NT2/D1 (cell line): ENCODE measurements around the gene AKNA.
A peak's percentile ranks its signal among the peaks of the same experiment; 100 is the strongest.

ENCODE experiments used
- DNase-seq: peaks from one replicate; pipeline ENCODE4 v3.0.0-alpha.2; 2011; ENCODE audit warnings: low read depth, low spot score
- H3K27me3 ChIP-seq: 2 replicates; pipeline ENCODE4 v1.6.0; 2011; ENCODE audit warnings: mild to moderate bottlenecking; ENCODE audit not compliant: insufficient read length, insufficient read depth
- H3K36me3 ChIP-seq: 2 replicates; pipeline ENCODE4 v1.6.1; 2011; ENCODE audit warnings: mild to moderate bottlenecking, low read length, mixed read lengths; ENCODE audit not compliant: insufficient read depth, insufficient read length
- H3K4me1 ChIP-seq: 2 replicates; pipeline ENCODE4 v1.5.1; 2011; ENCODE audit not compliant: insufficient read depth, insufficient read length
- H3K4me3 ChIP-seq: 2 replicates; pipeline ENCODE4 v1.5.1; 2011; ENCODE audit warnings: low read depth; ENCODE audit not compliant: insufficient read length
- H3K9ac ChIP-seq: 2 replicates; pipeline ENCODE4 v1.6.0; 2011; ENCODE audit warnings: low read depth; ENCODE audit not compliant: insufficient read length
- H3K9me3 ChIP-seq: 2 replicates; pipeline ENCODE4 v1.5.1; 2011; ENCODE audit warnings: mild to moderate bottlenecking, low read length; ENCODE audit not compliant: insufficient read depth
- SUZ12 ChIP-seq: IDR thresholded peaks from 2 replicates; pipeline ENCODE4 v1.6.1; 2011; ENCODE audit not compliant: insufficient read length, insufficient read depth; ENCODE audit errors: extremely low read depth
- YY1 ChIP-seq: IDR thresholded peaks from 2 replicates; pipeline ENCODE4 v1.6.1; 2011; ENCODE audit not compliant: insufficient read length, insufficient read depth
- ZNF274 ChIP-seq: IDR thresholded peaks from 2 replicates; pipeline ENCODE4 v1.6.1; 2011; ENCODE audit warnings: mild to moderate bottlenecking, low read depth, low read length

The AKNA gene

DNA sequence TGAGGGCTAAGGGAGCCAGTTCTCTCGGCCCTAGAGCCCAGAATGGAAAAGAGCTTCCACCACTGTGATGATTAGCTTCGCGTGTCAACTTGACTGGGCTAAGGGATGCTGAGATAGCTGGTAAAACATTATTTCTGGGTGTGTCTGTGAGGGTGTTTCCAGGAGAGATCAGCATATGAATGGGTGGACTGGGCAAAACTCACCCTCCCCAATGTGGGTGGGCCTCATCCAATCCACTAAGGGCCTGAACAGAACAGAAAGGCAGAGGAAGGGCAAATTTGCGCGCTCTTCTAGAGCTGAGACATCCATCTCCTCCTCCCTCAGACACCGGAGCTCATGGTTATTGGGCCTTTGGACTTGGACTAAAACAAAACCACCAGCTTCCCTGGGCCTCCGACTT, 20.9 kb upstream of the AKNA start:
- DNase-seq = no peak
- no peak overlapping the region for H3K9ac ChIP-seq
- peaks cover 36% of the 10 kb centered on the region for H3K4me1 ChIP-seq
- no peak overlapping the region for H3K4me3 ChIP-seq
- no peaks in the 10 kb centered on the region for H3K36me3 ChIP-seq
- no peaks in the 10 kb centered on the region for H3K9me3 ChIP-seq
- no peak for TF ChIP-seq YY1
- TF ChIP-seq SUZ12 = no peak
- TF ChIP-seq ZNF274 = no peak
- no peaks in the 10 kb centered on the region for H3K27me3 ChIP-seq

DNA sequence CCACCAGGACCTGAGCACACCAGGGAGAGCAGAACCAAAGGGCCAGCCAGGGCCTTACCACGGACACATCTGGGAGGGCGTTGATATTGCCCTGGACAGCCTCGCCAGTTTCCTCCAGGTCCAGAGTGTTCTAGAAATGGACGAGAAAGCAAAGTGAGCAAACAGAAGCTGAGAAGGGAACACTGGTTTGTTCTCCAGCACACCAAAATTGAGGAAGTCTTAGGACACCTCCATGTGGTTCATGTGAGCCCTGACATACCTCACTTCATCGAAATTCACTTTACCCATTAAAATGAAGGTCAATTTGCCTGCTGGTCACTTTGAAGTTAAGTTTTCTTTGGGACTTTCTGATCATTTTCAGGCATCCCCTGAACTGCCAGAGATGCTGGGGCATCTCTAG, 20.1 kb upstream of the AKNA start:
- no peaks in the 10 kb centered on the region for H3K9me3 ChIP-seq
- no peak overlapping the region for H3K4me3 ChIP-seq
- no peaks in the 10 kb centered on the region for H3K27me3 ChIP-seq
- DNase-seq = no peak
- H3K36me3 ChIP-seq = peaks cover 3% of the 10 kb centered on the region
- H3K9ac ChIP-seq = no peak overlapping the region
- H3K4me1 ChIP-seq = peaks cover 31% of the 10 kb centered on the region
- TF ChIP-seq YY1 (no peak), ZNF274 (no peak), SUZ12 (no peak)

DNA sequence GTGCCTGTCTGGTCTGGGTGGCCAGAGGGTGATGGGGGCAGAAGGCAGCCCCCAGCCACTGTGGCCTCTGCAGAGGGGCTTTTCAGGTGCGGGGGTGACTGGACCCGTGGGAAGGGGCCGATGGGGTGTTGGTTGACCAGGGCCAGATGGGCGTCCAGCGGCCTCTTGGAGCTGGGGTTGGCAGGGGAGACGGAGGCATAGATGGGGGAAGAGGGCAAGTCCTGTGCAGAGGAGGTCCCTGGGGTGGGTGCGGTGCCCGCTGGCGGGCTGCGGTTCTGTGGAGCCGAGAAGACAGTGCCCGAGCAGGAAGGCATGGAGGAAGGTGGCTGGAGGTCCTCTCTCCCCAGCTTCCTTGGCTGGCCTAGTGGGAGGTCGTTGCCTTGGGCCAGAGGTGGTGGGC, 18.7 kb upstream of the AKNA start:
- Histone ChIP-seq H3K4me3 (no peak overlapping the region), H3K27me3 (no peaks in the 10 kb centered on the region), H3K9me3 (no peaks in the 10 kb centered on the region), H3K4me1 (peaks cover 30% of the 10 kb centered on the region), H3K36me3 (peaks cover 10% of the 10 kb centered on the region), H3K9ac (peak overlapping the region; percentile 7)
- no peak for DNase-seq
- no peak for TF ChIP-seq YY1
- TF ChIP-seq ZNF274 = no peak
- TF ChIP-seq SUZ12 = no peak

DNA sequence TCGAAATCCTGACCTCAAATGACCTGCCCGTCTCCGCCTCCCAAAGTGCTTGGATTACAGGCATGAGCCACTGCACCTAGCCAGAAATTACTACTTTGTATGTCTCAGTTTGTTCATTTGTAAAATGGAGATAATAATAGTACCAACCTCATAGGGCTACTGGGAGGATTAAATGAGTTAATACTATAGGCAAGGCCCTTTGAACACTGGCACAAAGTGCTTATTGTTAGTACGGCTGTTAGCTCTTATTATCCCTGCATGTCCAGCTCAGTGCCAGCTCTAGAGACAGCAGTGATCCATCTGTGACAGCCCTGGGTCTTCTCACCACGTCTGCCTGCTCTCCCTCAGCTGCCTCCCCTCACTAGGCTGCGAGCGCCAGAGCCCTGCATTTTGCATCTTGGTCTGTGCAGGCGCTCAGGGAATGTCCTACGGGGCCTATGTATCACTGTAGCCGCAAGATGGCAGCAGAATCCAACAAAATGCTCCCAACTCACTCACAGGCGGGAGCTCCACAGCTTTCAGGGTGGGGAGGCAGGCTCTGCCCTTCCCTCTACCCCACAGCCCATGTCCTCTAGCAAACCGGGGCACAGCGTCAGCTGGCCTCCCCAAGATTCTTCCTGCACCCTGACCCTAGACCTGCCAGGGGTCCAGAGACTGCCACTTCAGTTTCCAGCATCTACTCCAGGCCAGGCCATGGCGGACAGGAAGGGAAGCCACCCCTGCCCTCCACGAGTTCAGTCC, 17.7 kb upstream of the AKNA start:
- H3K9me3 ChIP-seq = no peaks in the 10 kb centered on the region

DNA sequence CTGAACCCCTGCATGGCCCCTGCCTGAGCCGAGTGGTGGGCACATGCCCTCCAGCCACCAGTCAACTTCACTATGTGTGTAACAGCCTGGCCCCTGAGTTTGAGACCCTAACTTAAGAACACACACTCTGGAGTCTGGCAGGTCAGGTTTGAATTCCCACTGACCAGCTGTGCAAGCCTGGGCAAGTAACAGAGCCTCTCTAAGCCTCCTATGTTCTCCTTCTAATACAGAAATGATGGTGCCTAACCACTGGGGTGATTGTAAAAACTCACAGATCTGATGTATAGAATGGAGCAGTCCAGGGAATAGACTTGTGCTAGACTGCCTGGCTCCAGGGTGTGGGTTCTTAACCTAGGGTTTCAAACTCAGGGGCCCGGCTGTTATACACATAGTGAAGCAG, 16.7 kb upstream of the AKNA start:
- TF ChIP-seq SUZ12 = no peak
- no peak for TF ChIP-seq YY1
- TF ChIP-seq ZNF274 = no peak
- Histone ChIP-seq H3K4me1 (peaks cover 20% of the 10 kb centered on the region), H3K4me3 (no peak overlapping the region), H3K9ac (no peak overlapping the region), H3K27me3 (no peaks in the 10 kb centered on the region), H3K9me3 (no peaks in the 10 kb centered on the region), H3K36me3 (peaks cover 10% of the 10 kb centered on the region)
- no peak for DNase-seq

More for the DNA sequence above, 17.7 kb upstream of the AKNA start:
- no peak for TF ChIP-seq YY1
- no peak for TF ChIP-seq SUZ12
- no peak for TF ChIP-seq ZNF274
- no peak overlapping the region for H3K4me3 ChIP-seq
- peak; percentile 86 for DNase-seq
- H3K9ac ChIP-seq = peak overlapping the region; percentile 7
- peaks cover 21% of the 10 kb centered on the region for H3K4me1 ChIP-seq
- no peaks in the 10 kb centered on the region for H3K27me3 ChIP-seq
- H3K36me3 ChIP-seq = peaks cover 10% of the 10 kb centered on the region

DNA sequence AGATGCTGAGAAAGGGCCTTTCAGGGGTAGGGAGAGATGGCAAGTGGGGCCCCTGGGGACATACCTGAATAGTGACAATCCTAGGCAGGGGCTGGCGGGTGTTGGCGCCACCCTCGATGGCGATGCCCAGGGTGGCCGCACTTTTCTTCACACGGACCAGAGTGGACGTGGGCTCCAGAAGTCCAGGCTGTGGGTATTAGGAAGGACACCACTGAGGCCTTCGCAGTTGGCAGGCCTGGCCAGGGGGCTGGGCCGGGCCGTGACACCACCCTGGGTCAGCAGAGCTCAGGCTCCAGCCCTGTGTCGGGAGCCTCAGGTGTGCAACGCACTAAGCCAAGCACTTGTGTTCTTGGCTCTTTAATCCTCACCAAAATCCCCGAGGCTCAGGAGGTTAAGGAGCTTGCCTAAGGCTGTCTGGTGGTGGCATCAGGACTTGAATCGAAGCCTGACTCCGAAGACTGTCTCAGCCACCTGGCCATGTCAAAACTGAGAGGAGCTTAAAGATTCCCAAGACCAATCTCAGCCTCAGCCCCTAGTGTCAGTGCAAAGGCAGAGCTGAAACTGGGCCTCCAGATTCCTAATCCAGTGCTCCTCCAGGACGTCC, 15.5 kb upstream of the AKNA start:
- Histone ChIP-seq H3K4me1 (peaks cover 10% of the 10 kb centered on the region), H3K9ac (no peak overlapping the region), H3K27me3 (no peaks in the 10 kb centered on the region), H3K9me3 (no peaks in the 10 kb centered on the region), H3K36me3 (peaks cover 10% of the 10 kb centered on the region), H3K4me3 (no peak overlapping the region)
- TF ChIP-seq SUZ12 (no peak), ZNF274 (no peak), YY1 (no peak)
- no peak for DNase-seq

DNA sequence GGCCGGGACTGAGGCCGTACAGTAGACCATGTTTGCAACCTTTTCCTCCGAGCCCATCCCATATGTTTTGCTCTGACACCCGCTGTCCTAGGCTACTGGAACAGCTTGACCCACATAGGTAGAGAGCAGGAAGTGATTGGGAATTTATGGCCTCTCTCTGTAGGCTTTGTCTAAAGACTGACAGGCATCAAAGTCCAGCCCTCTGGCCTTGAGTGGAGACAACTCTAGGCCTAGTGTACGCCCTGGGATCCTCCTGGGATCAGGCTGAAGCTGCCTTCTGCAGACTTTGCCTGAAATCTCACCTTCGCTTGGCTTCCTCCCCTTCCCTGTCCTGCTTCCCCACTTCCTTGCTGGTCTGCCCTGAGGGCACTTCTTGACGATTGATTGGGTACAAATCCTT, 13.6 kb upstream of the AKNA start:
- peaks cover 8% of the 10 kb centered on the region for H3K4me1 ChIP-seq
- TF ChIP-seq SUZ12 = no peak
- no peak for TF ChIP-seq ZNF274
- no peak overlapping the region for H3K9ac ChIP-seq
- H3K9me3 ChIP-seq = no peaks in the 10 kb centered on the region
- peaks cover 10% of the 10 kb centered on the region for H3K36me3 ChIP-seq
- H3K27me3 ChIP-seq = no peaks in the 10 kb centered on the region
- H3K4me3 ChIP-seq = no peak overlapping the region
- DNase-seq = no peak

DNA sequence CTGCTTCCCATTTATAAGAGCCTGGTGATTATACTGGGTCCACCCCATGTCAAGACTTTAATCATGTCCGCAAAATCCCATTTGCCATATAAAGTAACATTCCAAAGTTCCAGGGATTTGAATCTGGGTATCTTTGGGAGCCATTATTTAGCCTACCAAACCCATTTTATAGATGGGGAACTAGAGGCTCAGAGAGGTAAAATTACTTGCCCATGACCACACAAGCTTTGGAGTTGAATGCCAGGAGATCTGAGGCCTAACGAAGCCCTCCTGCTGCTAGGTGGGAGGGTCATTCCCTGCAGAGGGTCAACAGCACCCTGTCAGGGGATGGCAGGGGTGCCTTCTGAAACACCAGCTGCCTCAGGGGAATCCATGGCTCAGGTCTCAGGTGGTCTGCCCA, 13.0 kb upstream of the AKNA start:
- Histone ChIP-seq H3K27me3 (no peaks in the 10 kb centered on the region), H3K36me3 (peaks cover 10% of the 10 kb centered on the region), H3K4me3 (no peak overlapping the region), H3K4me1 (peaks cover 6% of the 10 kb centered on the region), H3K9me3 (no peaks in the 10 kb centered on the region), H3K9ac (no peak overlapping the region)
- DNase-seq = no peak
- no peak for TF ChIP-seq YY1
- no peak for TF ChIP-seq ZNF274
- TF ChIP-seq SUZ12 = no peak
